K562 (cell line): ENCODE measurements around the gene RNF115. TPM values are rescaled to one million over a fixed set of nuclear protein-coding genes. Genes with fewer than 3 reads are reported as not detected.

ENCODE experiments used
- ATAC-seq: fragments of 200-7000 bp; cut with Tn5 transposase; 3 replicates; pipeline ENCODE4 v1.9.1; 2020; ENCODE audit warnings: moderate library complexity
- BruUV-seq: library from RNA; stranded (reverse); fragments of 400-500 nt; replicated peaks from 2 replicates; lab custom pipeline; 2021; lab: Mats Ljungman, UMichigan
- CTCF ChIA-PET: fragments of 300-600 bp; formaldehyde crosslinking; extraction: SDS; loops from one replicate; lab custom pipeline; 2021; ENCODE audit warnings: low intra/inter-chr PET ratio; lab: Yijun Ruan, JAX
- POLR2A ChIA-PET: fragments of 300-600, 350-650 bp; sonication (Branson Sonifier 250); formaldehyde crosslinking; extraction: SDS; loops from one replicate; lab custom pipeline; 2021; ENCODE audit warnings: antibody characterized with exemption, inconsistent platforms; lab: Yijun Ruan, JAX
- DNase-seq, 4 experiments: peaks; one replicate each; pipeline versions ENCODE4 v3.0.0 to v3.0.0-alpha.2; 2011 to 2018; ENCODE audit warnings: low spot score in 3 of 4, mixed read lengths in 3 of 4; ENCODE audit errors: extremely low read depth in 1 of 4
- FAIRE-seq: peaks from 2 replicates; lab custom pipeline; 2011; peaks lifted over from hg19 to GRCh38; lab: Jason Lieb, UNC
- H2AFZ ChIP-seq: 2 replicates; pipeline ENCODE4 v1.6.0; 2011; ENCODE audit warnings: low read depth, low read length, control low read depth, inconsistent platforms
- H3K27ac ChIP-seq: fragments of 200-600 bp; 3 replicates; pipeline ENCODE4 v1.8.0; 2011; ENCODE audit warnings: low read depth, mild to moderate bottlenecking, control low read depth, inconsistent platforms, low read length, moderate library complexity, mixed read lengths; ENCODE audit errors: extremely low read depth
- H3K27me3 ChIP-seq, 2 experiments: fragments of 300-600 bp in 1 of 2; 2 replicates in 1 of 2; 3 replicates in 1 of 2; pipeline versions ENCODE4 v1.6.0 to v1.8.0; 2011; ENCODE audit warnings: inconsistent platforms in 2 of 2, low read length in 2 of 2, mild to moderate bottlenecking in 1 of 2, mixed read lengths in 1 of 2, moderate library complexity in 1 of 2; ENCODE audit not compliant: control insufficient read depth in 2 of 2, insufficient read depth in 2 of 2
- H3K36me3 ChIP-seq: fragments of 300-600 bp; 3 replicates; pipeline ENCODE4 v1.8.0; 2011; ENCODE audit warnings: mild to moderate bottlenecking, low read length, inconsistent platforms; ENCODE audit not compliant: control insufficient read depth, insufficient read depth
- H3K4me1 ChIP-seq, 2 experiments: fragments of 200-600 bp in 1 of 2; replicated peaks in 1 of 2; 2 replicates in 1 of 2; 3 replicates in 1 of 2; pipeline versions ENCODE4 v1.5.1 to v1.8.0; 2011; ENCODE audit warnings: inconsistent platforms in 2 of 2, low read length in 2 of 2, mild to moderate bottlenecking in 1 of 2, mixed read lengths in 1 of 2, moderate library complexity in 1 of 2; ENCODE audit not compliant: control insufficient read depth in 2 of 2, insufficient read depth in 2 of 2
- H3K4me2 ChIP-seq: 2 replicates; pipeline ENCODE4 v1.6.1; 2011; ENCODE audit warnings: low read length, control low read depth, inconsistent platforms, mixed read lengths; ENCODE audit not compliant: insufficient read depth
- H3K4me3 ChIP-seq: fragments of 200-600 bp; sonication (generic), shearing (Covaris generic); 2 replicates; pipeline ENCODE4 v1.5.1; 2016; ENCODE audit warnings: control low read depth, inconsistent platforms
- H3K79me2 ChIP-seq: fragments of 200-600 bp; 3 replicates; pipeline ENCODE4 v1.8.0; 2011; ENCODE audit warnings: low read length, inconsistent platforms; ENCODE audit not compliant: control insufficient read depth, insufficient read depth
- H3K9ac ChIP-seq, 2 experiments: 2 replicates each; pipeline versions ENCODE4 v1.6.0 to v1.6.1; 2011; ENCODE audit warnings: low read depth in 2 of 2, low read length in 2 of 2, control low read depth in 1 of 2, inconsistent platforms in 1 of 2, mild to moderate bottlenecking in 1 of 2, mixed read lengths in 1 of 2; ENCODE audit not compliant: insufficient read depth in 1 of 2
- H3K9me1 ChIP-seq: one replicate; pipeline ENCODE4 v1.6.0; 2011; ENCODE audit warnings: inconsistent platforms, mild to moderate bottlenecking, low read length, moderate library complexity; ENCODE audit not compliant: control insufficient read depth, insufficient read depth
- H3K9me3 ChIP-seq: replicated peaks from 2 replicates; pipeline ENCODE4 v1.5.1; 2011; ENCODE audit warnings: low read depth, low read length, inconsistent platforms; ENCODE audit not compliant: control insufficient read depth, insufficient read depth
- H4K20me1 ChIP-seq: replicated peaks from 2 replicates; pipeline ENCODE4 v1.6.1; 2011; ENCODE audit warnings: low read length, inconsistent platforms, mixed read lengths; ENCODE audit not compliant: control insufficient read depth, insufficient read depth
- ERF ChIP-seq: fragments of 450-650 bp; formaldehyde crosslinking; IDR thresholded peaks from 2 replicates; pipeline ENCODE4 v1.4.0; 2020; ENCODE audit warnings: mild to moderate bottlenecking, mixed read lengths
- GATA2 ChIP-seq: sonication (generic); formaldehyde crosslinking; IDR thresholded peaks from 2 replicates; pipeline ENCODE4 v1.4.0; 2020; ENCODE audit warnings: mild to moderate bottlenecking, missing genetic modification reagents
- GTF2B ChIP-seq: IDR thresholded peaks from 2 replicates; pipeline ENCODE4 v1.6.1; 2011; ENCODE audit not compliant: insufficient read length; ENCODE audit errors: extremely low read depth
- MBD1 ChIP-seq: fragments of 250-450 bp; sonication (Bioruptor Pico); IDR thresholded peaks from 2 replicates; pipeline ENCODE4 v1.8.0; 2022; ENCODE audit warnings: inconsistent platforms
- PURB ChIP-seq: sonication (generic); formaldehyde crosslinking; IDR thresholded peaks from 2 replicates; pipeline ENCODE4 v1.9.0; 2021; ENCODE audit warnings: low read depth, mild to moderate bottlenecking, missing genetic modification reagents
- TRIM25 ChIP-seq: fragments of 450-650 bp; IDR thresholded peaks from 2 replicates; pipeline ENCODE4 v1.7.0; 2016; ENCODE audit warnings: borderline replicate concordance
- ZC3H11A ChIP-seq: IDR thresholded peaks from 2 replicates; pipeline ENCODE4 v1.6.1; 2012; ENCODE audit warnings: low read depth, low read length, improper control_type of control experiment
- ZNF518B ChIP-seq: fragments of 250-450 bp; sonication (Bioruptor Pico); IDR thresholded peaks from 2 replicates; pipeline ENCODE4 v1.5.0; 2021; ENCODE audit warnings: mild to moderate bottlenecking, moderate library complexity
- ZNF561 ChIP-seq: fragments of 450-650 bp; formaldehyde crosslinking; conservative IDR thresholded peaks from 2 replicates; pipeline ENCODE4 v1.4.0; 2020; ENCODE audit warnings: mild to moderate bottlenecking, moderate library complexity
- ZZZ3 ChIP-seq: fragments of 450-650 bp; IDR thresholded peaks from 2 replicates; pipeline ENCODE4 v1.6.1; 2016; ENCODE audit warnings: antibody characterized with exemption, mild to moderate bottlenecking, moderate library complexity
- WGBS: fragments of 100-300 bp; shearing (Covaris generic); methylation state at CpG from one replicate; pipeline ENCODE4 v1.1.6; 2016; ENCODE audit warnings: low coverage, mixed read lengths; ENCODE audit not compliant: insufficient coverage; ENCODE audit errors: missing lambda C conversion rate; 5-methylcytosine and 5-hydroxymethylcytosine counted together
- in situ Hi-C: fragments of 300-500 bp; cut with MboI; formaldehyde crosslinking; loops from 4 replicates; pipeline ENCODE4 v1.15.0; 2018; ENCODE audit warnings: inconsistent platforms, mixed read lengths
- intact Hi-C: fragments of 100-400 bp; cut with micrococcal nuclease; formaldehyde crosslinking; loops from 2 replicates; pipeline ENCODE4 v1.14.2; 2022
- polyA plus RNA-seq, 8 experiments: library from polyadenylated mRNA; depleted of rRNA in 4 of 8; stranded (reverse) in 5 of 8; unstranded in 3 of 8; fragments of >200 nt; fragmentation: Nextera tagmentation in 2 of 8; fragmentation: Illumina TruSeq in 1 of 8; extraction: Ambion mirVana in 2 of 8; extraction: Trizol in 1 of 8; gene quantifications; 2 replicates each; pipeline versions ENCODE4 v1.2.1 to v1.2.3, GENCODE V29; 2011 to 2014; ENCODE audit warnings: inconsistent platforms in 1 of 8, missing spikeins in 1 of 8
- total RNA-seq, 7 experiments: library from RNA; depleted of rRNA in 6 of 7; stranded (reverse); fragments of >200 nt in 6 of 7; fragmentation: Illumina TruSeq in 2 of 7; extraction: Trizol in 2 of 7; gene quantifications; 2 replicates each; pipeline versions ENCODE4 v1.2.1 to v1.2.3, GENCODE V29; 2011 to 2021; ENCODE audit warnings: low replicate concordance in 1 of 7

The RNF115 gene
- total and polyA plus RNA-seq, 9 of the 15 experiments (the other 6 are each of a cell fraction or from before 2014, with no cell fraction given), result 1.9 to 14.3 (median 9.5) TPM

- no peak overlapping the region for H3K27ac ChIP-seq
- DNase-seq (no peak), ATAC-seq (no peak), FAIRE-seq (no peak)
- POLR2A ChIA-PET, result interaction anchor here (1.0 to 1.4 kb wide), 5 partner anchors 9 to 46 kb away, joined by 3 to 5 read pairs (median 4); no protein-coding TSS in a partner anchor
- H3K9ac ChIP-seq, result no peak overlapping the region
- no peaks in the 10 kb centered on the region for H4K20me1 ChIP-seq
- WGBS, result 92% methylated on average over 1 of the region's 1 CpG
- H3K4me3 ChIP-seq, result no peak overlapping the region
- CTCF ChIA-PET, result no interaction called here
- H3K36me3 ChIP-seq, result peaks cover 12% of the 10 kb centered on the region; the same call in 2 of the 3 replicates
- in situ Hi-C loops (no loop called here), intact Hi-C loops (no loop called here)
- H3K27me3 ChIP-seq, result no peaks in the 10 kb centered on the region
- H2AFZ ChIP-seq, result no peak overlapping the region
- no peaks in the 10 kb centered on the region for H3K9me1 ChIP-seq
- TF ChIP-seq MBD1 (CRISPR knock-in tag) (no peak), PURB (no peak), ZNF518B (CRISPR knock-in tag) (no peak), TRIM25 (no peak), ZC3H11A (no peak), ZZZ3 (no peak), GATA2 (CRISPR knock-in tag) (no peak), ERF (CRISPR knock-in tag) (no peak), GTF2B (no peak), ZNF561 (no peak)
- peaks cover 6% of the 10 kb centered on the region; the same call in 1 of the 2 replicates for H3K9me3 ChIP-seq
- BruUV-seq, result no TSS peak
- no peaks in the 10 kb centered on the region for H3K4me1 ChIP-seq
- no peak overlapping the region for H3K4me2 ChIP-seq
- no peaks in the 10 kb centered on the region for H3K79me2 ChIP-seq
These were observed 65.8 kb downstream of the RNF115 start for GRCh38 chr1:145758116-145758515.
